B cell (primary cell): Measurements from ENCODE around the gene PLEKHA8. TPM values are rescaled to one million over a fixed set of nuclear protein-coding genes. Genes with fewer than 3 reads are reported as not detected.

ENCODE experiments used
- ATAC-seq: fragments of 200-7000 bp; cut with Tn5 transposase; one replicate; pipeline ENCODE4 v1.10.0; 2021; ENCODE audit warnings: low read depth, mild to moderate bottlenecking, moderate number of reproducible peaks, moderate library complexity
- CTCF ChIA-PET: fragments of 350-600 bp; sonication (Branson Sonifier 250); formaldehyde crosslinking; loops from one replicate; lab custom pipeline; 2021; ENCODE audit warnings: antibody characterized with exemption, inconsistent platforms; lab: Charles Lee
- POLR2A ChIA-PET: fragments of 350-600 bp; sonication (Branson Sonifier 250); formaldehyde crosslinking; loops from one replicate; lab custom pipeline; 2021; ENCODE audit warnings: antibody characterized with exemption; lab: Charles Lee
- DNase-seq: peaks from one replicate; pipeline ENCODE4 v3.0.0; 2013
- H2AFZ ChIP-seq: 2 replicates; pipeline ENCODE4 v1.6.1; 2012; ENCODE audit warnings: mild to moderate bottlenecking, low read depth, low read length; ENCODE audit not compliant: insufficient read depth, poor library complexity, severe bottlenecking
- H3K27ac ChIP-seq, 2 donors: 1 replicate in 1 of 2; 2 replicates in 1 of 2; pipeline ENCODE4 v1.5.1; 2012 to 2013; ENCODE audit warnings: low read length in 2 of 2, mild to moderate bottlenecking in 2 of 2, moderate library complexity in 1 of 2
- H3K27me3 ChIP-seq, 4 experiments: fragments of 200-600 bp in 1 of 4; sonication (generic) in 1 of 4; replicated peaks in 1 of 4; 1 replicate in 2 of 4; 2 replicates in 2 of 4; pipeline versions ENCODE4 v1.6.1 to v1.7.0; 2013 to 2016; ENCODE audit warnings: low read length in 3 of 4, mild to moderate bottlenecking in 2 of 4, mixed read lengths in 1 of 4, moderate library complexity in 1 of 4; ENCODE audit not compliant: insufficient read depth in 4 of 4, control insufficient read depth in 3 of 4; ENCODE audit errors: control extremely low read depth in 1 of 4
- H3K36me3 ChIP-seq, 2 experiments: replicated peaks in 1 of 2; 1 replicate in 1 of 2; 2 replicates in 1 of 2; pipeline versions ENCODE4 v1.6.1 to v1.7.1; 2013; ENCODE audit warnings: low read length in 1 of 2; ENCODE audit not compliant: insufficient read depth in 2 of 2, control insufficient read depth in 1 of 2; ENCODE audit errors: control extremely low read depth in 1 of 2, extremely low read depth in 1 of 2
- H3K4me1 ChIP-seq, 2 donors: fragments of 200-600 bp in 1 of 2; sonication (generic) in 1 of 2; 1 replicate in 1 of 2; 2 replicates in 1 of 2; pipeline versions ENCODE4 v1.5.1 to v1.6.1; 2013 to 2017; ENCODE audit warnings: low read length in 2 of 2; ENCODE audit not compliant: control insufficient read depth in 2 of 2, insufficient read depth in 2 of 2
- H3K4me2 ChIP-seq: replicated peaks from 2 replicates; pipeline ENCODE3; 2012; ENCODE audit warnings: mild to moderate bottlenecking, low read depth, low read length; ENCODE audit not compliant: poor library complexity, severe bottlenecking
- H3K4me3 ChIP-seq, 5 experiments: fragments of 200-600 bp in 1 of 5; sonication (generic) in 1 of 5; 1 replicate in 3 of 5; 2 replicates in 2 of 5; pipeline versions ENCODE4 v1.5.1 to v1.7.0; 2011 to 2016; ENCODE audit warnings: low read length in 4 of 5, mild to moderate bottlenecking in 4 of 5, low read depth in 2 of 5, control low read depth in 1 of 5, moderate library complexity in 1 of 5; ENCODE audit not compliant: insufficient read depth in 1 of 5; ENCODE audit errors: control extremely low read depth in 1 of 5, extremely low read depth in 1 of 5
- H3K79me2 ChIP-seq: fragments of 200-600 bp; sonication (generic); one replicate; pipeline ENCODE4 v1.6.0; 2016; ENCODE audit warnings: low read length; ENCODE audit not compliant: control insufficient read depth, insufficient read depth
- H3K9ac ChIP-seq: fragments of 200-600 bp; sonication (generic); 2 replicates; pipeline ENCODE4 v1.6.1; 2017; ENCODE audit warnings: mild to moderate bottlenecking, low read length, moderate library complexity
- H3K9me3 ChIP-seq, 3 donors: one replicate each; pipeline versions ENCODE4 v1.6.1 to v1.7.1; 2013; ENCODE audit warnings: low read length in 2 of 3; ENCODE audit not compliant: control insufficient read depth in 2 of 3, insufficient read depth in 1 of 3; ENCODE audit errors: control extremely low read depth in 1 of 3
- H4K20me1 ChIP-seq: 2 replicates; pipeline ENCODE4 v1.6.0; 2012; ENCODE audit warnings: mild to moderate bottlenecking, low read length; ENCODE audit not compliant: insufficient read depth, control insufficient read depth, poor library complexity, severe bottlenecking
- H3K27ac Mint-ChIP-seq: one replicate; pipeline ENCODE4 v1.8.0; 2021; ENCODE audit warnings: mixed read lengths
- H3K27me3 Mint-ChIP-seq: one replicate; pipeline ENCODE4 v1.8.0; 2021; ENCODE audit warnings: mixed read lengths
- H3K4me1 Mint-ChIP-seq: one replicate; pipeline ENCODE4 v1.8.0; 2021; ENCODE audit warnings: mixed read lengths
- H3K4me3 Mint-ChIP-seq: one replicate; pipeline ENCODE4 v1.8.0; 2021; ENCODE audit warnings: mixed read lengths
- H3K9me3 Mint-ChIP-seq: one replicate; pipeline ENCODE4 v1.8.0; 2022; ENCODE audit warnings: mixed read lengths; ENCODE audit not compliant: insufficient read depth
- CTCF ChIP-seq: fragments of 200-600 bp; IDR thresholded peaks from one replicate; pipeline ENCODE4 v1.8.0; 2022; ENCODE audit warnings: antibody characterized with exemption, mild to moderate bottlenecking
- EZH2 ChIP-seq: IDR thresholded peaks from 2 replicates; pipeline ENCODE4 v1.6.1; 2012; ENCODE audit warnings: borderline replicate concordance, low read depth, mild to moderate bottlenecking, moderate library complexity, low read length; ENCODE audit not compliant: insufficient read depth, poor library complexity, severe bottlenecking
- WGBS: methylation state at CpG from one replicate; pipeline ENCODE4 v1.1.5; 2013; ENCODE audit warnings: missing lambda C conversion rate; ENCODE audit not compliant: insufficient coverage; 5-methylcytosine and 5-hydroxymethylcytosine counted together
- intact Hi-C: fragments of 100-400 bp; cut with micrococcal nuclease; formaldehyde crosslinking; loops from one replicate; pipeline ENCODE4 v1.10.0; 2022
- polyA plus RNA-seq: library from polyadenylated mRNA; depleted of rRNA; stranded (reverse); fragments of >200 nt; gene quantifications from 2 replicates; pipeline ENCODE4 v1.2.3, GENCODE V29; 2012
- total RNA-seq, 2 donors: library from RNA; stranded (reverse); fragments of 120-200 nt in 1 of 2; gene quantifications; 1 replicate in 1 of 2; 2 replicates in 1 of 2; pipeline versions ENCODE4 v1.2.3 to v1.2.4, GENCODE V29; 2013 to 2022

Gene PLEKHA8
- total and polyA plus RNA-seq, 2 donors (not counting 1 experiment from before 2014, with no cell fraction given), result 1.7 to 10.5 TPM

GRCh38 chr7:30149640-30150272 is 121.5 kb downstream of the PLEKHA8 start:
- Histone ChIP-seq H3K4me1 (peaks cover 6 to 14% of the 10 kb centered on the region in 2 donors), H4K20me1 (no peaks in the 10 kb centered on the region), H3K9ac (no peak overlapping the region), H3K27me3 (no peaks in the 10 kb centered on the region), H3K4me3 (no peak overlapping the region), H3K4me2 (peak overlapping the region; percentile 71), H3K27ac (no peak overlapping the region), H2AFZ (peak overlapping the region; percentile 70), H3K9me3 (no peaks in the 10 kb centered on the region), H3K36me3 (no peaks in the 10 kb centered on the region), H3K79me2 (no peaks in the 10 kb centered on the region)
- Mint-ChIP-seq H3K9me3 (no peaks in the 10 kb centered on the region), H3K4me1 (no peaks in the 10 kb centered on the region), H3K27me3 (no peaks in the 10 kb centered on the region), H3K27ac (no peak overlapping the region), H3K4me3 (no peak overlapping the region)
- TF ChIP-seq EZH2, result no peak
- no peak for TF ChIP-seq CTCF
- ChIA-PET POLR2A (no interaction called here), CTCF (no interaction called here)
- intact Hi-C loops, result loop anchor here (1.0 kb wide), 1 partner anchor 27 kb away; no protein-coding TSS in a partner anchor
- ATAC-seq, result no peak
- DNase-seq, result no peak
- WGBS, result 100% methylated on average over 2 of the region's 7 CpGs

- H3K9me3 ChIP-seq, result no peaks in the 10 kb centered on the region
Measured at GRCh38 chr7:30150711-30151110, 122.5 kb downstream of the PLEKHA8 start.

More at GRCh38 chr7:30150711-30151110, 122.5 kb downstream of the PLEKHA8 start:
- Histone ChIP-seq H3K4me1 (peaks cover 6 to 14% of the 10 kb centered on the region in 2 donors), H3K9ac (no peak overlapping the region), H3K79me2 (no peaks in the 10 kb centered on the region), H3K27me3 (no peaks in the 10 kb centered on the region), H3K4me2 (no peak overlapping the region), H3K27ac (no peak overlapping the region), H4K20me1 (no peaks in the 10 kb centered on the region), H3K4me3 (no peak overlapping the region), H2AFZ (no peak overlapping the region), H3K36me3 (no peaks in the 10 kb centered on the region)
- Mint-ChIP-seq H3K4me3 (no peak overlapping the region), H3K27me3 (no peaks in the 10 kb centered on the region), H3K4me1 (no peaks in the 10 kb centered on the region), H3K27ac (no peak overlapping the region), H3K9me3 (no peaks in the 10 kb centered on the region)
- ATAC-seq (no peak), DNase-seq (no peak)
- CTCF ChIA-PET, result no interaction called here
- intact Hi-C loops, result no loop called here
- POLR2A ChIA-PET, result no interaction called here
- WGBS, result 100% methylated on average over 5 of the region's 7 CpGs
- TF ChIP-seq EZH2 (no peak), CTCF (no peak)
